ENCODE measurements around the gene IL1F10. TPM values are rescaled to one million over a fixed set of nuclear protein-coding genes. Genes with fewer than 3 reads are reported as not detected.
A peak's percentile ranks its signal among the peaks of the same experiment; 100 is the strongest.

IL1F10 gene
- total RNA-seq, 6 donors from 2014 or later = not detected

GRCh38 chr2:113111823-113112287 is 44.1 kb downstream of the IL1F10 start:
- DNase-seq (peak in 1 of 2 donors; percentile 67), ATAC-seq (ENCODE audit: low FRiP score in 2 of 2) (no peak)
- Histone ChIP-seq H3K4me3 (no peak overlapping the region), H3K27ac (peak overlapping the region in 1 of 4 donors; percentile 13), H3K9me3 (no peaks in the 10 kb centered on the region), H3K27me3 (no peaks in the 10 kb centered on the region), H3K4me1 (peaks cover 0 to 8% (median 6%) of the 10 kb centered on the region in 4 donors), H3K36me3 (no peaks in the 10 kb centered on the region)
- no peak for TF ChIP-seq POLR2A (IDR thresholded peaks at IDR 0.05)
- TF ChIP-seq EP300 (IDR thresholded peaks at IDR 0.05) = no peak
- 61 to 62% methylated on average over 6 of the region's 6 CpGs for WGBS, 2 donors

GRCh38 chr2:113112441-113112840 is 44.7 kb downstream of the IL1F10 start:
- DNase-seq = no peak
- peak overlapping the region in 1 of 4 donors; percentile 13 for H3K27ac ChIP-seq
- 76 to 84% methylated on average over 8 of the region's 8 CpGs for WGBS, 2 donors
- H3K36me3 ChIP-seq = no peaks in the 10 kb centered on the region
- no peaks in the 10 kb centered on the region for H3K27me3 ChIP-seq
- H3K4me3 ChIP-seq = no peak overlapping the region
- no peaks in the 10 kb centered on the region for H3K9me3 ChIP-seq
- no peak for ATAC-seq (ENCODE audit: low FRiP score in 2 of 2)
- TF ChIP-seq POLR2AphosphoS5 (IDR thresholded peaks at IDR 0.05) (no peak), EP300 (IDR thresholded peaks at IDR 0.05) (no peak)
- TF ChIP-seq, protein P1, sequence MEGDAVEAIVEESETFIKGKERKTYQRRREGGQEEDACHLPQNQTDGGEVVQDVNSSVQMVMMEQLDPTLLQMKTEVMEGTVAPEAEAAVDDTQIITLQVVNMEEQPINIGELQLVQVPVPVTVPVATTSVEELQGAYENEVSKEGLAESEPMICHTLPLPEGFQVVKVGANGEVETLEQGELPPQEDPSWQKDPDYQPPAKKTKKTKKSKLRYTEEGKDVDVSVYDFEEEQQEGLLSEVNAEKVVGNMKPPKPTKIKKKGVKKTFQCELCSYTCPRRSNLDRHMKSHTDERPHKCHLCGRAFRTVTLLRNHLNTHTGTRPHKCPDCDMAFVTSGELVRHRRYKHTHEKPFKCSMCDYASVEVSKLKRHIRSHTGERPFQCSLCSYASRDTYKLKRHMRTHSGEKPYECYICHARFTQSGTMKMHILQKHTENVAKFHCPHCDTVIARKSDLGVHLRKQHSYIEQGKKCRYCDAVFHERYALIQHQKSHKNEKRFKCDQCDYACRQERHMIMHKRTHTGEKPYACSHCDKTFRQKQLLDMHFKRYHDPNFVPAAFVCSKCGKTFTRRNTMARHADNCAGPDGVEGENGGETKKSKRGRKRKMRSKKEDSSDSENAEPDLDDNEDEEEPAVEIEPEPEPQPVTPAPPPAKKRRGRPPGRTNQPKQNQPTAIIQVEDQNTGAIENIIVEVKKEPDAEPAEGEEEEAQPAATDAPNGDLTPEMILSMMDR (IDR thresholded peaks at IDR 0.05) = no peak
- peaks cover 0 to 8% (median 6%) of the 10 kb centered on the region in 4 donors for H3K4me1 ChIP-seq

- H3K27ac ChIP-seq = no peak overlapping the region
- 57 to 74% methylated on average over 6 of the region's 6 CpGs for WGBS, 2 donors
These were observed 45.1 kb downstream of the IL1F10 start for GRCh38 chr2:113112871-113113270.

DNA sequence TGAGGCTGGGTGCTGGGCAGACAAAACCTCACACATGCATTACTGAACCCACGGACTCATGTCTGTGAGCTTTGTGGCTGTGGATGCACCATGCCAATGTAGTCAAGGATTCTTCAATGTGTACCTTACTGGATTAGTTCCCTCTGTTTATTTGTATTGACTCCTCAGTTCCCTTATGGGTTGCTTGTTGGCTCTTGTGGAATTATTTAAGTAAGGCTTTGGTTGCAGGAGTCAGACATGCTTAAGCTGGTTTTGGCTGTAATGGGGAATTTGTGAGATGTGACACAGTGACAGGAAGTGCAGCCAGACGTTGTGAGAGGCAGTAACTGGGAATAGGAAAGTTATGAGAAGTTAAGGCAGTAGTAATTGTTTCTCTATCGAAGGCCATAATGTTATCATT is 46.0 kb downstream of the IL1F10 start:
- Histone ChIP-seq H3K4me3 (no peak overlapping the region), H3K27me3 (no peaks in the 10 kb centered on the region), H3K4me1 (peaks cover 0 to 8% (median 6%) of the 10 kb centered on the region in 4 donors), H3K9me3 (no peaks in the 10 kb centered on the region), H3K36me3 (no peaks in the 10 kb centered on the region), H3K27ac (no peak overlapping the region)
- ATAC-seq (ENCODE audit: low FRiP score in 2 of 2) = no peak
- DNase-seq = no peak
- no peak for TF ChIP-seq POLR2AphosphoS5 (IDR thresholded peaks at IDR 0.05)
- TF ChIP-seq POLR2A (IDR thresholded peaks at IDR 0.05) = no peak
- TF ChIP-seq, protein P1 (IDR thresholded peaks at IDR 0.05) = no peak
- TF ChIP-seq EP300 (IDR thresholded peaks at IDR 0.05) = no peak
- WGBS, 2 donors = 61 to 69% methylated on average over 3 of the region's 3 CpGs

More at GRCh38 chr2:113112871-113113270, 45.1 kb downstream of the IL1F10 start:
- Histone ChIP-seq H3K36me3 (no peaks in the 10 kb centered on the region), H3K4me1 (peaks cover 0 to 8% (median 6%) of the 10 kb centered on the region in 4 donors), H3K27me3 (no peaks in the 10 kb centered on the region), H3K4me3 (no peak overlapping the region), H3K9me3 (no peaks in the 10 kb centered on the region)
- DNase-seq = no peak
- ATAC-seq (ENCODE audit: low FRiP score in 2 of 2) = no peak
- TF ChIP-seq, protein P1 (IDR thresholded peaks at IDR 0.05) = no peak
- TF ChIP-seq POLR2A (IDR thresholded peaks at IDR 0.05) (no peak), POLR2AphosphoS5 (IDR thresholded peaks at IDR 0.05) (no peak), EP300 (IDR thresholded peaks at IDR 0.05) (no peak)

GRCh38 chr2:113114224-113114945 is 46.6 kb downstream of the IL1F10 start:
- Histone ChIP-seq H3K9me3 (no peaks in the 10 kb centered on the region), H3K27me3 (no peaks in the 10 kb centered on the region), H3K4me1 (peaks cover 0 to 8% (median 6%) of the 10 kb centered on the region in 4 donors), H3K4me3 (no peak overlapping the region), H3K36me3 (no peaks in the 10 kb centered on the region), H3K27ac (no peak overlapping the region)
- WGBS, 2 donors = 77 to 84% methylated on average over 6 of the region's 6 CpGs
- ATAC-seq (ENCODE audit: low FRiP score in 2 of 2) = no peak
- TF ChIP-seq, protein P1 (IDR thresholded peaks at IDR 0.05) = no peak
- no peak for TF ChIP-seq POLR2AphosphoS5 (IDR thresholded peaks at IDR 0.05)
- no peak for TF ChIP-seq POLR2A (IDR thresholded peaks at IDR 0.05)
- TF ChIP-seq EP300 (IDR thresholded peaks at IDR 0.05) = no peak
- no peak for DNase-seq
